Effector memory CD4-positive, alpha-beta T cell (primary cell): Measurements from ENCODE around the gene CORO2A.
"Not testable (repeated sequence)": the region's sequence is repeated elsewhere in the genome, so short reads cannot be mapped to it uniquely, and the experiment has no call there.

Experiments used
- DNase-seq, 3 donors: peaks; one replicate each; pipeline ENCODE4 v3.0.0-alpha.2; 2020
- H3K27ac ChIP-seq: 2 replicates; pipeline ENCODE4 v1.7.0; 2013; ENCODE audit warnings: mild to moderate bottlenecking, low read length, moderate library complexity; ENCODE audit not compliant: insufficient read depth, poor library complexity, severe bottlenecking
- H3K27me3 ChIP-seq: replicated peaks from 2 replicates; pipeline ENCODE4 v1.7.0; 2013; ENCODE audit warnings: mild to moderate bottlenecking, low read length; ENCODE audit not compliant: insufficient read depth, control insufficient read depth, poor library complexity, severe bottlenecking
- H3K36me3 ChIP-seq: 2 replicates; pipeline ENCODE4 v1.7.0; 2013; ENCODE audit warnings: mild to moderate bottlenecking, low read length, moderate library complexity; ENCODE audit not compliant: control insufficient read depth, insufficient read depth
- H3K4me1 ChIP-seq: 2 replicates; pipeline ENCODE4 v1.7.0; 2013; ENCODE audit warnings: low read length, mild to moderate bottlenecking; ENCODE audit not compliant: control insufficient read depth, insufficient read depth, poor library complexity, severe bottlenecking
- H3K4me3 ChIP-seq: 2 replicates; pipeline ENCODE4 v1.7.0; 2013; ENCODE audit warnings: low read length, low read depth, mild to moderate bottlenecking; ENCODE audit not compliant: insufficient read depth, poor library complexity, severe bottlenecking
- H3K9me3 ChIP-seq: 2 replicates; pipeline ENCODE4 v1.7.0; 2013; ENCODE audit warnings: mild to moderate bottlenecking, low read length, moderate library complexity; ENCODE audit not compliant: control insufficient read depth

The CORO2A gene

DNA sequence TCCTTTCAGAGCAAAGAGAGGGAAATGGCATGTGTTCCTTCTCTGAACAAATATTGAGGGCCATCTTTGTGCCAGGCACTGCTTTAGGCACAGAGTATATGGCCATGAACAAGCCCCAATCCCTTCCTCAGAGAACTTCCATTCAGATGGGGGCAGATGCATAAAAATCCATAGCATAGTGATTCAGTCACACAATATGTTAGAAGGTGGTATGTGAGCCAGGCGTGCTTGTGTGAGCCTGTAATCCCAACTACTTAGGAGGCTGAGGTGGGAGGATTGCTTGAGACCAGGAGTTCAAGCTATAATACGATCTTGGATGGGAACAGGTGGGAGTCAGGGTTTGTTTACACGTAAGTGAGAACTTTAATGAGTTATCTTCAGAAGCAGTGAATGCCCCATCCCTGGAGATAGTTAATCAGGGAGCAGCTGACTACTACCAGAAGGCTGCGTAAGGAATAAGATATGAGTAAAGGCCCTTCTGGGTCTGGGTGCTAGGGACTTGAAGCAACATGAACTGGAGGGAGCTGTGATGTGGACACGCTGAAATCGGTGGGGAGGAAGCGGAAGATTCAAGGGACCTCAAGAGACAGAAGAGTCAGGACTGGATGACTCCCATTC is 108.8 kb downstream of the CORO2A start:
- DNase-seq, result no peak
- Histone ChIP-seq H3K9me3 (no peaks in the 10 kb centered on the region), H3K4me3 (no peak overlapping the region), H3K4me1 (no peaks in the 10 kb centered on the region), H3K36me3 (peaks cover 58% of the 10 kb centered on the region), H3K27me3 (no peaks in the 10 kb centered on the region), H3K27ac (no peak overlapping the region)

DNA sequence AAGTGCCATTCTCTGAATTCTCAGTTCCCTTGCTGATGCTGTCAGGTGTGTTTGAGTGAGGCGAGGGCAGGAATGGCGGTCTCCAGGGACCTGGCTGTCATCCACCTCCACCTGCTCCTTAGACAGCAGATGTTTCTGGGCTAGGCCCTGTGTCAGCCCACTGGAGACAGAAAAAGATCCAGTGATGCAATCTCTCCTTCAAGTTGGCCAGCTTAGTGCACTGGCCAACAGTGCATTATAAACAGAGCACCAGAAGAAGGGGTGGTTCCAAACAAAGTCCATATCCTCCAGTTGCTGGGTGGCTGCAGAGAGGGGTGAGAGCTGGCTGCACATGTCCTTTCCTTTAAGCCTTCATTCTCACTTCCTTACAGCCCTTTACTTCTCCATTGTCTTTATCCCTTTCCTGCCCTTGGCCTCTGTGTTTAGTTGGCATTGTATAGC is 109.4 kb downstream of the CORO2A start:
- Histone ChIP-seq H3K27ac (no peak overlapping the region), H3K9me3 (no peaks in the 10 kb centered on the region), H3K27me3 (no peaks in the 10 kb centered on the region), H3K4me3 (no peak overlapping the region), H3K36me3 (peaks cover 61% of the 10 kb centered on the region), H3K4me1 (no peaks in the 10 kb centered on the region)
- no peak for DNase-seq

DNA sequence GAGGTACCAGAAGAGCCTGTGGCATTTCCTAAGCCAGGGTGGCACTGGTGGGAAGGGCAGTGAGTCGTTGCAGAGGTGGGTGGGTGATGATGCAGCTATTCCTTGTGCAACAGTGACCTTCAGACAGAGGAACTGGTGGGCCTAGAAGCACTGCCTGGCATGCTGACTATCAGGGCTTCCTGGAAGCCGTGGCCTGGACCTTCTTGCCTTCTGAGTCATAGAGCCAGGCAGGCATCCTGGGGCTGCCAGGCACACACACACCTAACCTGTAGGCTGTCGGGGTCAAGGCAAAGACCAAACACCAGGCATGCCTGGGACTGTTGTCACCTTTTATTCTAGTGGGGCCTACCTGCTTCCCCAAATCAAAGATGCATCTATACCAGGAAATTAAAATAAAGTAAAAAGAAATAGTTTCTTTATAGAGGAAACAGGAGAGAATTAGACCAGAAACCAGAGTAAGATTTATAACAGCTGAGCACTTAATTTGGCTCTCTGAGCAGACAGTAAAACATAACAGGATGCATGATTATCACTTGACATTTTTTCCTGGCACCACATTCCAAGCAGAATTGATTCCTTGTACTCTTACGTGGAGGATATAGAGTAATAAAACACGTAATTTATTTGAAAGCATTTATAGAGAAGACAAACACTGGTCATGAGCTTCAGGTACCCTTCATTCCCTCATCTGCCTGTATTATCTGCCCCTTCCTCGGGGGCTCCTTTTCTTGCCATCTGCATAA is 110.8 kb downstream of the CORO2A start:
- Histone ChIP-seq H3K36me3 (peaks cover 60% of the 10 kb centered on the region), H3K4me1 (peaks cover 2% of the 10 kb centered on the region), H3K27ac (no peak overlapping the region), H3K9me3 (no peaks in the 10 kb centered on the region), H3K27me3 (no peaks in the 10 kb centered on the region), H3K4me3 (no peak overlapping the region)
- DNase-seq, result no peak

DNA sequence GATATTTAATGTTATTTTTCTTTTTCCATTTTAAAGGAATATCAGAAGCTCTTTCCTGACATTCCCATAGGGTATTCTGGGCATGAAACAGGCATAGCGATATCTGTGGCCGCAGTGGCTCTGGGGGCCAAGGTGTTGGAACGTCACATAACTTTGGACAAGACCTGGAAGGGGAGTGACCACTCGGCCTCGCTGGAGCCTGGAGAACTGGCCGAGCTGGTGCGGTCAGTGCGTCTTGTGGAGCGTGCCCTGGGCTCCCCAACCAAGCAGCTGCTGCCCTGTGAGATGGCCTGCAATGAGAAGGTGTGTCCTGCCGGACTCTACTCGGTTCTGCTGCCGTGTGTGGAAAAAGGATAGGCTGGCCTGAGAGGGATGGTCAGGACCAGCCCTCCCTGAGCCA is 111.7 kb downstream of the CORO2A start:
- Histone ChIP-seq H3K4me1 (peaks cover 9% of the 10 kb centered on the region), H3K9me3 (no peaks in the 10 kb centered on the region), H3K36me3 (peaks cover 52% of the 10 kb centered on the region), H3K27ac (no peak overlapping the region), H3K4me3 (no peak overlapping the region), H3K27me3 (no peaks in the 10 kb centered on the region)
- no peak for DNase-seq

DNA sequence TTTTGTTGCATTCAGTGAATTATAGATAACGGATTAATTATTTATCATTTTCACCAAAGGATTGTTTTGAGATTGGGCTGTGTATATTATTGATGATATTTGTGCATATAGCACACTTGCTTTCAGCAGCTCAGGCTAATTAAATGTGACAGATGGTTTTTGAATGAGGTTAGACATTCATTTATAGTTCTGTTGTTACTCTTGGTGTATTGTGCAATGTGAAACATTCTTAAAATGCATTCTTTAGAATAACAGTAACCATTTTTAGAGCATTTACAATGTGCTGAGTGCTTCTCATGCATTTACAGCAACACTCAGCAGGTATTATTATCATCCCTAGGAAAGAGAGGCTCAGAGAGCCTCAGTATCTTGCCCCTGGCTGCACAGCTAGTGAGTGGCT is 112.1 kb downstream of the CORO2A start:
- Histone ChIP-seq H3K27ac (no peak overlapping the region), H3K36me3 (peaks cover 51% of the 10 kb centered on the region)
- no peak for DNase-seq

DNA sequence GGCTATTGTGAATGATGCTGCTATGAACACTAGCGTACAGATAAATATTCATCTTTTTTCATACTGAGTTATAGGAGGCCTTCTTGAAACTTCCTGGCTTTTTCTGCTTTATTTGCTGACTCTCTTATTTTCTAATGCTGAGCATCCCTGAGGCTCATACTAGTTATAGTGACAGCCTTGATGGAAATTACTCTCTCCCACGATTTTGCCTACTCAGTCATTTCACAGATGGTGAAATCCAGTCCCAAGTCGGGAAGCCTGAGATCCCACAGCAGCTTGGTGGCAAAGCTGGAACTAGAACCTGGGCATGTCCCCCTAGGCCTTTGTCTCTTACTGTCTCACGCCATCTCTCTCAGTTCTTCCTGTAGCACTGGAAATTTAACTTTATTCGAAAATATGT is 113.5 kb downstream of the CORO2A start:
- H3K9me3 ChIP-seq, result no peaks in the 10 kb centered on the region
- no peak overlapping the region for H3K4me3 ChIP-seq
- DNase-seq, result no peak
- H3K27me3 ChIP-seq, result no peaks in the 10 kb centered on the region
- H3K4me1 ChIP-seq, result peaks cover 19% of the 10 kb centered on the region
- H3K27ac ChIP-seq, result no peak overlapping the region
- peaks cover 40% of the 10 kb centered on the region for H3K36me3 ChIP-seq

More for the DNA sequence above, 112.1 kb downstream of the CORO2A start:
- peaks cover 10% of the 10 kb centered on the region for H3K4me1 ChIP-seq
- no peaks in the 10 kb centered on the region for H3K9me3 ChIP-seq
- no peak overlapping the region for H3K4me3 ChIP-seq
- no peaks in the 10 kb centered on the region for H3K27me3 ChIP-seq

DNA sequence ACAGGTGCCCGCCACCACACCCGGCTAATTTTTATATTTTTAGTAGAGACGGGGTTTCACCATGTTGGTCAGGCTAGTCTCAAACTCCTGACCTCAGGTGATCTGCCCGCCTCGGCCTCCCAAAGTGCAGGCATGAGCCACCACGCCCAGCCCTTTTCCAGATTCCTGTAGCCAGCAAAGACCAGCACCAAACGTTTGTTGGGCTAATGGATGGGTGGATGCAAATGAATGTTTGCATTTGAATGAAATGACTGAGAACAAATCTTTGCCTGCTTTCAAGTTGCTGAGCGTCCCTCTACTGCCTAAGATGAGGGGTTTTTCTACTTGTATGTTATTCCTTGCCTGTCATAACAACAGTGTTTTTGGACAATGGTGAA is 115.9 kb downstream of the CORO2A start:
- H3K27ac ChIP-seq, result peak overlapping the region; percentile 71

GRCh38 chr9:98075332-98075805 is 117.1 kb downstream of the CORO2A start:
- Histone ChIP-seq H3K9me3 (no peaks in the 10 kb centered on the region), H3K27ac (peak overlapping the region; percentile 71), H3K36me3 (peaks cover 13% of the 10 kb centered on the region), H3K27me3 (no peaks in the 10 kb centered on the region), H3K4me3 (no peak overlapping the region), H3K4me1 (peaks cover 19% of the 10 kb centered on the region)
- DNase-seq, result no peak

More for the DNA sequence above, 115.9 kb downstream of the CORO2A start:
- H3K4me3 ChIP-seq, DNase-seq, H3K9me3 ChIP-seq, H3K27me3 ChIP-seq: not testable (repeated sequence)
- Histone ChIP-seq H3K4me1 (peaks cover 19% of the 10 kb centered on the region), H3K36me3 (peaks cover 23% of the 10 kb centered on the region)

DNA sequence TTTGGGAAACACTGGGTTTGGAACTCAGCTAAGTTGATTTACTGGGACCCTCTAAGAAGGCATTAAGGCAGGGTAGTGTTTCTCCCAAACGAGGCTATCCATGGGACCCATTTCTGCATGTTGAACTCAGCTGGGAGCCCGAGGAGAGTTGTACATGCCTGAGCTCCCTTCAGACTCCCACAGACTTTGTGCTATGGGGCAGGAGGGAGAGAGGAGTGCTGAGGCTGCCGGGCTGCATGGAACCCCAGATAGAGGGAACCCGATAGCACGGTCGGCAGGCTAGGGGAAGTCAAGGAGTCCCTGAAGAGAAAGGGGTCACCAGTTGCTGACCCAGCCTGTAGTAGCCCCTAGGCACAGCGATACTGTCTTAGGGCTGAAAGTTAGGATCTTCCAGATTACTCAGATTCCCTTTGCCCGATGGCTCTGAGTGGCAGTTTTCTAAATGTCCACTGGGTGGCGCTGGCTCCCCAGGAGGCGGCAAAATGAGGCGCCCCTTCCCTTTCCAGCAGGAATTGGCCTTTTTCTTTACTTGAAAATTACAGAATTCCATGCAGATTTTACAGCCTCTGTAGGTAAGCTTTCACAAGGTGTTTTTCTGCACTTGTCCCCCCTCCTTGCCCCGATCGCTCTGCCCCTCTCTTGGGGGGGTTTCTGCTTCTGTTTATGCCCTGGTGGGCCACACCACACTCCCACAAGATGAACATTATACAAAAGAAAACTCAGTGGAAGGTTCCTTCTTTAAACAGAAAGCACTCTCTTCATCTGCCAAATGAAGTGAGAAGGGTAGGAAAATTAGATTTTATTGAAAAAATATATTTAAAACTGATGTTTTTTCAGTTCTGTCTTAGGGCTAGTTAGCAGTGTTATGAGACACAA is 118.1 kb downstream of the CORO2A start:
- H3K4me1 ChIP-seq, result peaks cover 19% of the 10 kb centered on the region
- no peak overlapping the region for H3K4me3 ChIP-seq
- no peaks in the 10 kb centered on the region for H3K27me3 ChIP-seq
- peaks cover 9% of the 10 kb centered on the region for H3K36me3 ChIP-seq
- DNase-seq, result peak; percentile 41 to 62 (median 43)
- peak overlapping the region; percentile 71 for H3K27ac ChIP-seq
- H3K9me3 ChIP-seq, result no peaks in the 10 kb centered on the region
